Progenitor cell of endocrine pancreas (in vitro differentiated cells): ENCODE results near the gene RUFY3. TPM values are rescaled to one million over a fixed set of nuclear protein-coding genes. Genes with fewer than 3 reads are reported as not detected.

Experiments
- DNase-seq: peaks from one replicate; pipeline ENCODE4 v3.0.0; 2021; ENCODE audit warnings: low spot score; ENCODE audit not compliant: unreplicated experiment
- H3K27ac Mint-ChIP-seq: 2 replicates; pipeline ENCODE4 v1.8.0; 2021; ENCODE audit warnings: mild to moderate bottlenecking, moderate library complexity, mixed read lengths
- H3K27me3 Mint-ChIP-seq: 2 replicates; pipeline ENCODE4 v1.8.0; 2021; ENCODE audit warnings: mixed read lengths
- H3K36me3 Mint-ChIP-seq: 2 replicates; pipeline ENCODE4 v1.8.0; 2022; ENCODE audit warnings: mixed read lengths; ENCODE audit not compliant: insufficient read depth
- H3K4me1 Mint-ChIP-seq: 2 replicates; pipeline ENCODE4 v1.8.0; 2021; ENCODE audit warnings: low read depth, mixed read lengths
- H3K4me3 Mint-ChIP-seq: 2 replicates; pipeline ENCODE4 v1.8.0; 2021; ENCODE audit warnings: low read depth, mild to moderate bottlenecking, moderate library complexity, mixed read lengths
- H3K9me3 Mint-ChIP-seq: 2 replicates; pipeline ENCODE4 v1.8.0; 2021; ENCODE audit warnings: low read depth, mixed read lengths
- total RNA-seq: library from RNA; stranded (reverse); gene quantifications from 2 replicates; pipeline ENCODE4 v1.2.1, GENCODE V29; 2021
- TF ChIP-seq, protein P1 (sequence below): fragments of 200-600 bp; sonication (generic); IDR thresholded peaks from one replicate; pipeline ENCODE4 v1.5.0; 2021; ENCODE audit warnings: antibody characterized with exemption, mild to moderate bottlenecking; ENCODE audit not compliant: unreplicated experiment

RUFY3 gene
- total RNA-seq, 1 donor from 2014 or later: 103 TPM

- Mint-ChIP-seq H3K27me3 (no peaks in the 10 kb centered on the region), H3K4me3 (no peak overlapping the region), H3K4me1 (no peaks in the 10 kb centered on the region), H3K27ac (no peak overlapping the region), H3K36me3 (peaks cover 42% of the 10 kb centered on the region), H3K9me3 (no peaks in the 10 kb centered on the region)
- DNase-seq: no peak
- TF ChIP-seq, protein P1, sequence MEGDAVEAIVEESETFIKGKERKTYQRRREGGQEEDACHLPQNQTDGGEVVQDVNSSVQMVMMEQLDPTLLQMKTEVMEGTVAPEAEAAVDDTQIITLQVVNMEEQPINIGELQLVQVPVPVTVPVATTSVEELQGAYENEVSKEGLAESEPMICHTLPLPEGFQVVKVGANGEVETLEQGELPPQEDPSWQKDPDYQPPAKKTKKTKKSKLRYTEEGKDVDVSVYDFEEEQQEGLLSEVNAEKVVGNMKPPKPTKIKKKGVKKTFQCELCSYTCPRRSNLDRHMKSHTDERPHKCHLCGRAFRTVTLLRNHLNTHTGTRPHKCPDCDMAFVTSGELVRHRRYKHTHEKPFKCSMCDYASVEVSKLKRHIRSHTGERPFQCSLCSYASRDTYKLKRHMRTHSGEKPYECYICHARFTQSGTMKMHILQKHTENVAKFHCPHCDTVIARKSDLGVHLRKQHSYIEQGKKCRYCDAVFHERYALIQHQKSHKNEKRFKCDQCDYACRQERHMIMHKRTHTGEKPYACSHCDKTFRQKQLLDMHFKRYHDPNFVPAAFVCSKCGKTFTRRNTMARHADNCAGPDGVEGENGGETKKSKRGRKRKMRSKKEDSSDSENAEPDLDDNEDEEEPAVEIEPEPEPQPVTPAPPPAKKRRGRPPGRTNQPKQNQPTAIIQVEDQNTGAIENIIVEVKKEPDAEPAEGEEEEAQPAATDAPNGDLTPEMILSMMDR: no peak
Measured at GRCh38 chr4:70830054-70830453, 108.3 kb downstream of the RUFY3 start.

- no peak overlapping the region for H3K27ac Mint-ChIP-seq
- no peaks in the 10 kb centered on the region for H3K27me3 Mint-ChIP-seq
- DNase-seq: no peak
- no peaks in the 10 kb centered on the region for H3K4me1 Mint-ChIP-seq
- H3K4me3 Mint-ChIP-seq: no peak overlapping the region
- peaks cover 34% of the 10 kb centered on the region for H3K36me3 Mint-ChIP-seq
- no peaks in the 10 kb centered on the region for H3K9me3 Mint-ChIP-seq
- TF ChIP-seq, protein P1: no peak
Measured at GRCh38 chr4:70831293-70831692, 109.5 kb downstream of the RUFY3 start.

GRCh38 chr4:70833675-70834074 lies 111.9 kb downstream of the RUFY3 start:
- Mint-ChIP-seq H3K4me3 (no peak overlapping the region), H3K36me3 (peaks cover 27% of the 10 kb centered on the region), H3K9me3 (no peaks in the 10 kb centered on the region), H3K27ac (no peak overlapping the region), H3K27me3 (no peaks in the 10 kb centered on the region), H3K4me1 (peaks cover 9% of the 10 kb centered on the region)
- no peak for DNase-seq
- TF ChIP-seq, protein P1: no peak

DNA sequence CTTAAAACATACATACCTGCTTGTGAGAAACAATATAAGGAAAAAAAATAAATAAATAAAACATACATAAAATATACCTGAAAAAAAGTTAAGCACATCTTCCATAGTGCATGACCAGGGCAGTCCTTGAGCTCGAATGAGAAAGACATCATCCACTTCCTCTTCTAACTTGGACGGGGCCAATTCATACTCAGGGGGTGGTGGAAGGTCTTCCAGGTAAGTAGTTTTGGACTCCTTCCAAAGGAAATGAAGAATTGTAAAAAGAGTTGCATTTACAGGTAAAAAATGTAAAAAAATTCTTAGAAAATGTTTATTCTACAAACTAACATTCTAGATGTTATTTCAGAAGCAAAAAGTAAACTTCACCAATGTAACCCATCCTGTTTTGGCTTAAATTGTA lies 114.3 kb downstream of the RUFY3 start:
- H3K36me3 Mint-ChIP-seq: peaks cover 19% of the 10 kb centered on the region
- no peaks in the 10 kb centered on the region for H3K27me3 Mint-ChIP-seq
- H3K9me3 Mint-ChIP-seq: no peaks in the 10 kb centered on the region
- TF ChIP-seq, protein P1: no peak
- DNase-seq: no peak
- no peak overlapping the region for H3K4me3 Mint-ChIP-seq
- peaks cover 9% of the 10 kb centered on the region for H3K4me1 Mint-ChIP-seq
- H3K27ac Mint-ChIP-seq: no peak overlapping the region

GRCh38 chr4:70838204-70838603 lies 116.4 kb downstream of the RUFY3 start:
- peak overlapping the region; percentile 95 for H3K4me3 Mint-ChIP-seq
- H3K9me3 Mint-ChIP-seq: no peaks in the 10 kb centered on the region
- TF ChIP-seq, protein P1: no peak
- DNase-seq: no peak
- H3K36me3 Mint-ChIP-seq: peaks cover 5% of the 10 kb centered on the region
- peak overlapping the region; percentile 98 for H3K27ac Mint-ChIP-seq
- peaks cover 24% of the 10 kb centered on the region for H3K4me1 Mint-ChIP-seq
- no peaks in the 10 kb centered on the region for H3K27me3 Mint-ChIP-seq
